Subcutaneous adipose tissue (tissue), 4 donors: ENCODE results near the gene ADCY5. TPM values are rescaled to one million over a fixed set of nuclear protein-coding genes. Genes with fewer than 3 reads are reported as not detected.

Experiments used
- total RNA-seq, 4 donors: library from RNA; depleted of rRNA; stranded (reverse); fragments of >200 nt; gene quantifications; one replicate each; pipeline ENCODE4 v1.1.0, GENCODE V29; 2016
- TF ChIP-seq, protein P1 (sequence below): fragments of 450-650 bp; IDR thresholded peaks from one replicate; pipeline ENCODE4 v1.5.1; 2016; ENCODE audit warnings: low read depth, mild to moderate bottlenecking, control low read depth, antibody characterized with exemption, moderate library complexity

ADCY5 gene
- total RNA-seq, 4 donors from 2014 or later, result 16.1 to 52.2 (median 38.0) TPM

GRCh38 chr3:123357275-123357674 is 91.6 kb downstream of the ADCY5 start:
- TF ChIP-seq, protein P1, sequence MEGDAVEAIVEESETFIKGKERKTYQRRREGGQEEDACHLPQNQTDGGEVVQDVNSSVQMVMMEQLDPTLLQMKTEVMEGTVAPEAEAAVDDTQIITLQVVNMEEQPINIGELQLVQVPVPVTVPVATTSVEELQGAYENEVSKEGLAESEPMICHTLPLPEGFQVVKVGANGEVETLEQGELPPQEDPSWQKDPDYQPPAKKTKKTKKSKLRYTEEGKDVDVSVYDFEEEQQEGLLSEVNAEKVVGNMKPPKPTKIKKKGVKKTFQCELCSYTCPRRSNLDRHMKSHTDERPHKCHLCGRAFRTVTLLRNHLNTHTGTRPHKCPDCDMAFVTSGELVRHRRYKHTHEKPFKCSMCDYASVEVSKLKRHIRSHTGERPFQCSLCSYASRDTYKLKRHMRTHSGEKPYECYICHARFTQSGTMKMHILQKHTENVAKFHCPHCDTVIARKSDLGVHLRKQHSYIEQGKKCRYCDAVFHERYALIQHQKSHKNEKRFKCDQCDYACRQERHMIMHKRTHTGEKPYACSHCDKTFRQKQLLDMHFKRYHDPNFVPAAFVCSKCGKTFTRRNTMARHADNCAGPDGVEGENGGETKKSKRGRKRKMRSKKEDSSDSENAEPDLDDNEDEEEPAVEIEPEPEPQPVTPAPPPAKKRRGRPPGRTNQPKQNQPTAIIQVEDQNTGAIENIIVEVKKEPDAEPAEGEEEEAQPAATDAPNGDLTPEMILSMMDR, result no peak

GRCh38 chr3:123353850-123354233 is 95.0 kb downstream of the ADCY5 start:
- TF ChIP-seq, protein P1, result no peak

DNA sequence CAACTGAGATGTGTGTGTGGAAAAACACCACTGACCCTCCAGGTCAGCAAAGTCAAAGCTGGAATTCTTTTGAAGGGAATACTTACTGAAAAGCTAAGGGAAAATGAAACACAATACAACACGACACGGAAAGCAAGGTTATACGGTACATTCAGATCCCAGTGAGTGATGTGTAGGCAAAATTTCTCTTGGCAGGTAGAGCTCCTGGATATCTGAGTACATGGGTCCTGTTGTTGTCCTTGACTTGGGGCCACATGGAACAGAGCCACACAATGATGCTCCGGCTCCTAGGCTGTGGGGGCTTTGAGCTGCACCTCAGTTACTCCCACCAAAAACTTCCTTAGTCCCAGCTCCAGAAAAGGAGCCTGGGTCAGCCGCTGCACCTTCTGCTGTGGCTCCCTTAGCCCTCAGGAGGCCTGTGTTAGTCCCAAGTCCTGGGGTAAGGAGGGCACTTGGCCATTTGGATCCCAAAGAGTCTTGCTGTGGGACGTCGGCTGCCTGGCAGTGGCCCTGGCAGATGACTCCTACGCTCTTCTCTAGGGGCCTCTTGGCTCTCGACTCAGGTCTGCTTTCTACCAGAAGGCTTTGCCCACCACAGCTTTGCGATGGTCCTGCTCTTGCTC is 95.6 kb downstream of the ADCY5 start:
- TF ChIP-seq, protein P1, result no peak

DNA sequence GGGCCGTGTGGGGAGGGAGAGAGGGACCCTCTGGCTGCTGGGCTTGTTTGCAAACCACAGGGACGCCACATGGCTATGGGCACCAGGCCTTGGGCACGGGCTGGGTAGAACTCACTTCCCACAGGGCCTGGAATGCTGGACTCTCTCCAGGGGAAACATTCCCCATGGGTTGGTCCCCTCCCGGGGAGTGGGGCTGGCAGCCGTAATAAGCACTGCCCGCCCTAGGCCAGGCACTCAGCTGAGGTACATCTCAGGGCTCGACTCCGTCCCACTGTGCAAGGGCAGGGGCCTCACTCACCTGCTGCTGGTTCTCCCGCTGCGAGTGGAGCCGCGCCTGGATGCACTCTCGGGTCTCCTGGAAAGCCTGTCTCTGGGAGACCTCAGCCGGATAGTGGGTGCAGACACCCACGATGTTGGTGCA is 96.7 kb downstream of the ADCY5 start:
- TF ChIP-seq, protein P1, result no peak

DNA sequence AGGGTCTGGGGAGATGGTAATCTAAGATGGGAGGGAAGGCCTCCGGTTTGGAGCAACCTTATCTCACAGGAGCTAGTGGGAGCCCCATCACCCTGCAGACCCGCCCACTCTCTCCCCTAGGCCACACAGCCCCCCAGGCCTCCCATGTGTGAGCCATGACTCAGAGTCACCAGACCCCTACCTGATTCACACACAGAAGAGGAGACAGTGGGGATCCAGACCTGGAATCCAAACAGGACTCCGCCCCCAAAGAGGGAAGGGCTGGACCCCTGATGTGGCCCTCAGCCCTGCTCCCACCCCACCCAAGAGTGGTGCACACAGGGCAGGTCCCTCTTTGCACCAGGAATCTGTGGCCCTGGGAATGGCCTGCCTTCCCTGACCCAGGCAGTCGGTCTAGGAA is 97.4 kb downstream of the ADCY5 start:
- TF ChIP-seq, protein P1, result no peak

GRCh38 chr3:123350971-123351370 is 97.9 kb downstream of the ADCY5 start:
- TF ChIP-seq, protein P1, result no peak

DNA sequence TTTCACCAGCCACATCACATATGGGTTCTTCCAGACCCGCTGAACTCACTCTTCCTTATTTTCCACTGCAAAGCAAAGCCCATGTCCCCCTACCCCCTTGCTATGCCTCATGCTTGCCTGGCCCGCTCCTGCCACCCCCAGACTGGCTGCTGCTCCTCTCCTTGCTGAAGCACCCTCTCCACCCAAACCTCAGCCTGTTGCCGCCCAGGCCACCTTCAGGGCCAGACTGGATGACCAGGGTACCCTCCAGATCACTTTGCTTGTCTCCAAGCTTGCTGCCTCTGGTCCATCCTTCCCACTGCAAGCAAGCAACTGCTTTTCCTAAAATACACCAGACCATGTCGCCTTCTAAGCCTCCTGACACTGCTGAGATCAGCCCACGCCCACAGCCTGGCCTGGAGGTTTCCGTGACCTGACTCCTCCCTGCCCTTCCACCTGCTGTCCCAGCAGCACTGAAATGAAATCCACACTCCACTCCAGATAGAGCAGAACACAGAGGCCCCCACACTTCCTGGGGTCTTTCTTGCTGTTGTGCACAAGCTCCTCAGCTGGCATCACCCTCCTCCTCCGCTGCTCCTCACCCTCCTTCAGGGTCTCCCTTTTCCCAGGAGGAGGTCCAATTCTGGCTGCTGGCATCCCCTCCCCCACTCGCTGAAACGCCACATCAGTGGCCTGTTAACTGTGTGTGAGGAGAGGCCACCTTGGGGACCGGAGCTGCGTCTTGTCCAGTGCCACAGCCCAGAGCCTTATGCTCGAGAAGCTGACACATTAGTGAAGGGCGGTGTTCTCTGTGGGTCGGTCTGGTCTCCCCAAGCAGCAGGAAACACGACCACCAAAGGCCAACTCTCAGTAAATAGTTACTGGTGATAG is 99.1 kb downstream of the ADCY5 start:
- TF ChIP-seq, protein P1, result no peak
